H1 (cell line): ENCODE results near the gene ZBTB47. TPM values are rescaled to one million over a fixed set of nuclear protein-coding genes. Genes with fewer than 3 reads are reported as not detected.

Source experiments
- CTCF ChIA-PET: fragments of 300-600 bp; sonication (Branson Sonifier 250); formaldehyde crosslinking; loops from one replicate; lab custom pipeline; 2021; ENCODE audit not compliant: partially characterized antibody; lab: Charles Lee
- POLR2A ChIA-PET: fragments of 300-600 bp; sonication (Branson Sonifier 250); formaldehyde crosslinking; loops from one replicate; lab custom pipeline; 2021; ENCODE audit warnings: inconsistent platforms; ENCODE audit not compliant: partially characterized antibody; lab: Charles Lee
- DNase-seq, 2 experiments: peaks; one replicate each; pipeline versions ENCODE4 v3.0.0 to v3.0.0-alpha.2; 2010 to 2022; ENCODE audit warnings: low spot score in 2 of 2, low read depth in 1 of 2, mixed read lengths in 1 of 2
- FAIRE-seq: peaks from 2 replicates; lab custom pipeline; 2011; peaks lifted over from hg19 to GRCh38; lab: Jason Lieb, UNC
- H2AFZ ChIP-seq: 2 replicates; pipeline ENCODE4 v1.8.1; 2012; ENCODE audit warnings: low read length, inconsistent platforms
- H2AK5ac ChIP-seq: 2 replicates; pipeline ENCODE4 v1.6.1; 2013; ENCODE audit warnings: low read depth, low read length
- H2BK120ac ChIP-seq: replicated peaks from 2 replicates; pipeline ENCODE3; 2013; ENCODE audit warnings: low read depth, low read length, inconsistent platforms
- H2BK12ac ChIP-seq: 2 replicates; pipeline ENCODE4 v1.6.1; 2013; ENCODE audit warnings: low read depth, low read length
- H2BK15ac ChIP-seq: 2 replicates; pipeline ENCODE4 v1.6.1; 2013; ENCODE audit warnings: low read length
- H2BK20ac ChIP-seq: 2 replicates; pipeline ENCODE4 v1.6.1; 2013; ENCODE audit warnings: low read length
- H2BK5ac ChIP-seq: 2 replicates; pipeline ENCODE4 v1.6.1; 2013; ENCODE audit warnings: low read depth, low read length
- H3K14ac ChIP-seq: 2 replicates; pipeline ENCODE4 v1.6.1; 2013; ENCODE audit warnings: inconsistent platforms; ENCODE audit not compliant: insufficient read length
- H3K18ac ChIP-seq: 2 replicates; pipeline ENCODE4 v1.6.1; 2013; ENCODE audit warnings: low read length; ENCODE audit errors: extremely low read depth
- H3K23ac ChIP-seq: 2 replicates; pipeline ENCODE4 v1.6.1; 2013; ENCODE audit warnings: inconsistent platforms; ENCODE audit not compliant: insufficient read length
- H3K23me2 ChIP-seq: 2 replicates; pipeline ENCODE4 v1.6.1; 2013; ENCODE audit warnings: low read depth, low read length
- H3K27ac ChIP-seq: 2 replicates; pipeline ENCODE4 v1.6.1; 2011; ENCODE audit warnings: low read depth, low read length, inconsistent platforms
- H3K27me3 ChIP-seq, 4 experiments: replicated peaks in 1 of 4; 1 replicate in 1 of 4; 2 replicates in 3 of 4; pipeline versions ENCODE4 v1.6.1 to v1.8.1; 2011 to 2013; ENCODE audit warnings: low read length in 3 of 4, mild to moderate bottlenecking in 3 of 4, inconsistent platforms in 2 of 4, mixed read lengths in 2 of 4, moderate library complexity in 1 of 4; ENCODE audit not compliant: control insufficient read depth in 3 of 4, insufficient read depth in 3 of 4; ENCODE audit errors: extremely low read depth in 1 of 4
- H3K36me3 ChIP-seq, 4 experiments: 2 replicates each; pipeline versions ENCODE4 v1.6.1 to v1.8.1; 2011 to 2013; ENCODE audit warnings: mild to moderate bottlenecking in 4 of 4, low read length in 3 of 4, moderate library complexity in 2 of 4, control low read depth in 1 of 4, inconsistent platforms in 1 of 4; ENCODE audit not compliant: insufficient read depth in 4 of 4, control insufficient read depth in 2 of 4
- H3K4ac ChIP-seq: replicated peaks from 2 replicates; pipeline ENCODE3; 2013; ENCODE audit warnings: low read length, low read depth, mixed read lengths, inconsistent platforms; ENCODE audit not compliant: insufficient read length
- H3K4me1 ChIP-seq, 4 experiments: replicated peaks in 1 of 4; 1 replicate in 1 of 4; 2 replicates in 3 of 4; pipeline versions ENCODE4 v1.6.1 to v1.8.1; 2011 to 2013; ENCODE audit warnings: low read length in 3 of 4, inconsistent platforms in 2 of 4, mixed read lengths in 1 of 4; ENCODE audit not compliant: insufficient read depth in 4 of 4, control insufficient read depth in 3 of 4
- H3K4me2 ChIP-seq, 2 experiments: 2 replicates each; pipeline versions ENCODE4 v1.6.1 to v1.8.1; 2011 to 2013; ENCODE audit warnings: low read depth in 2 of 2, low read length in 2 of 2, control low read depth in 1 of 2, inconsistent platforms in 1 of 2, mild to moderate bottlenecking in 1 of 2; ENCODE audit not compliant: insufficient read depth in 1 of 2
- H3K4me3 ChIP-seq, 4 experiments: fragments of 200-600, 300-600 bp in 1 of 4; sonication (generic), shearing (Covaris generic), sonication (Bioruptor Twin) in 1 of 4; 2 replicates each; pipeline versions ENCODE4 v1.5.1 to v1.8.1; 2011 to 2016; ENCODE audit warnings: low read length in 4 of 4, low read depth in 3 of 4, control low read depth in 2 of 4, inconsistent platforms in 2 of 4, mild to moderate bottlenecking in 2 of 4, mixed read lengths in 1 of 4, moderate library complexity in 1 of 4; ENCODE audit not compliant: insufficient read depth in 2 of 4; ENCODE audit errors: extremely low read depth in 1 of 4
- H3K56ac ChIP-seq: replicated peaks from 2 replicates; pipeline ENCODE3; 2013; ENCODE audit warnings: low read depth, mild to moderate bottlenecking, mixed read lengths, low read length, inconsistent platforms; ENCODE audit not compliant: insufficient read length
- H3K79me1 ChIP-seq: 2 replicates; pipeline ENCODE4 v1.6.1; 2013; ENCODE audit warnings: low read depth, low read length, control low read depth
- H3K79me2 ChIP-seq, 2 experiments: 2 replicates each; pipeline versions ENCODE4 v1.6.1 to v1.8.1; 2012 to 2013; ENCODE audit warnings: low read length in 2 of 2, mild to moderate bottlenecking in 2 of 2, inconsistent platforms in 1 of 2; ENCODE audit not compliant: insufficient read depth in 2 of 2, control insufficient read depth in 1 of 2
- H3K9ac ChIP-seq, 4 experiments: replicated peaks in 1 of 4; 1 replicate in 1 of 4; 2 replicates in 3 of 4; pipeline versions ENCODE4 v1.6.1 to v1.8.1; 2011 to 2013; ENCODE audit warnings: low read depth in 3 of 4, low read length in 3 of 4, control low read depth in 2 of 4, mild to moderate bottlenecking in 2 of 4, moderate library complexity in 2 of 4, inconsistent platforms in 1 of 4; ENCODE audit errors: extremely low read depth in 1 of 4
- H3K9me3 ChIP-seq, 2 experiments: 2 replicates each; pipeline versions ENCODE4 v1.6.1 to v1.8.1; 2012 to 2013; ENCODE audit warnings: mild to moderate bottlenecking in 2 of 2, moderate library complexity in 2 of 2, control low read depth in 1 of 2, inconsistent platforms in 1 of 2, low read depth in 1 of 2, low read length in 1 of 2, mixed read lengths in 1 of 2; ENCODE audit not compliant: insufficient read depth in 2 of 2
- H4K20me1 ChIP-seq, 2 experiments: replicated peaks in 1 of 2; 2 replicates each; pipeline versions ENCODE3 to v1.8.1; 2011 to 2013; ENCODE audit warnings: inconsistent platforms in 2 of 2, low read length in 2 of 2, mild to moderate bottlenecking in 1 of 2; ENCODE audit not compliant: insufficient read depth in 2 of 2, control insufficient read depth in 1 of 2
- H4K5ac ChIP-seq: 2 replicates; pipeline ENCODE4 v1.6.1; 2013; ENCODE audit warnings: low read length, low read depth, mixed read lengths, inconsistent platforms; ENCODE audit not compliant: insufficient read length
- H4K8ac ChIP-seq: 2 replicates; pipeline ENCODE4 v1.8.0; 2013; ENCODE audit warnings: mild to moderate bottlenecking, moderate library complexity, low read length, inconsistent platforms; ENCODE audit not compliant: insufficient read depth; ENCODE audit errors: extremely low read depth
- H4K91ac ChIP-seq: replicated peaks from 2 replicates; pipeline ENCODE3; 2013; ENCODE audit warnings: low read length, mixed read lengths, inconsistent platforms; ENCODE audit not compliant: insufficient read length
- ASH2L ChIP-seq: fragments of 200-600, 300-600 bp; sonication (generic); IDR thresholded peaks from one replicate; pipeline ENCODE4 v1.7.1; 2017; ENCODE audit warnings: low read length
- CTBP2 ChIP-seq: IDR thresholded peaks from 2 replicates; pipeline ENCODE4 v1.7.0; 2011; ENCODE audit warnings: borderline replicate concordance, mild to moderate bottlenecking, moderate library complexity, mixed read lengths, low read length; ENCODE audit not compliant: insufficient read depth, insufficient read length
- FOSL1 ChIP-seq: IDR thresholded peaks from 2 replicates; pipeline ENCODE4 v1.6.1; 2011; ENCODE audit warnings: mild to moderate bottlenecking, low read depth, low read length, moderate library complexity; ENCODE audit not compliant: insufficient read depth
- HDAC2 ChIP-seq, 2 experiments: fragments of 300-600 bp in 1 of 2; sonication (generic) in 1 of 2; IDR thresholded peaks; 2 replicates each; pipeline ENCODE4 v1.6.1; 2011 to 2012; ENCODE audit warnings: low read depth in 2 of 2, low read length in 2 of 2, mild to moderate bottlenecking in 2 of 2, moderate library complexity in 2 of 2, borderline replicate concordance in 1 of 2, inconsistent platforms in 1 of 2
- HDAC6 ChIP-seq: IDR thresholded peaks from one replicate; pipeline ENCODE4 v1.7.1; 2012; ENCODE audit warnings: low read depth, mild to moderate bottlenecking, inconsistent platforms, low read length, moderate library complexity
- MAFK ChIP-seq: IDR thresholded peaks from 2 replicates; pipeline ENCODE4 v1.6.1; 2012; ENCODE audit warnings: low read depth, mild to moderate bottlenecking, improper control_type of control experiment, low read length
- POU5F1 ChIP-seq: IDR thresholded peaks from 2 replicates; pipeline ENCODE4 v1.6.1; 2011; ENCODE audit warnings: low read depth, mild to moderate bottlenecking, low read length, moderate library complexity
- RBBP5 ChIP-seq: IDR thresholded peaks from 2 replicates; pipeline ENCODE4 v1.7.1; 2012; ENCODE audit warnings: low read depth, mild to moderate bottlenecking, inconsistent platforms, low read length, moderate library complexity, borderline replicate concordance
- SIX5 ChIP-seq: IDR thresholded peaks from 2 replicates; pipeline ENCODE4 v1.6.1; 2011; ENCODE audit warnings: mild to moderate bottlenecking, low read depth, low read length
- TAF7 ChIP-seq: optimal IDR thresholded peaks from 2 replicates; pipeline ENCODE3; 2011; ENCODE audit warnings: low read depth, mild to moderate bottlenecking, inconsistent platforms, low read length, moderate library complexity, borderline replicate concordance
- USF2 ChIP-seq: IDR thresholded peaks from 2 replicates; pipeline ENCODE4 v1.6.1; 2011; ENCODE audit warnings: low read length, improper control_type of control experiment
- WGBS, 2 experiments: shearing (Covaris generic) in 1 of 2; methylation state at CpG; one replicate each; pipeline versions ENCODE4 v1.1.6 to v1.1.7; 2013 to 2015; ENCODE audit warnings: low lambda C conversion rate in 2 of 2, mixed read lengths in 2 of 2, inconsistent platforms in 1 of 2, low coverage in 1 of 2, missing lambda C conversion rate in 1 of 2; ENCODE audit not compliant: insufficient replicate concordance in 2 of 2, insufficient coverage in 1 of 2, insufficient read length in 1 of 2; ENCODE audit errors: extremely low coverage in 1 of 2, missing lambda C conversion rate in 1 of 2; 5-methylcytosine and 5-hydroxymethylcytosine counted together
- polyA plus RNA-seq, 7 experiments: library from polyadenylated mRNA; depleted of rRNA in 3 of 7; stranded (reverse) in 5 of 7; unstranded in 2 of 7; fragments of >200 nt in 5 of 7; fragments of 200-250 nt in 2 of 7; gene quantifications; 1 replicate in 5 of 7; 2 replicates in 1 of 7; 4 replicates in 1 of 7; pipeline versions ENCODE4 v1.2.1 to v1.2.3, GENCODE V29; 2011 to 2013; ENCODE audit warnings: missing spikeins in 2 of 7, mixed read lengths in 2 of 7
- total RNA-seq: library from RNA; stranded (reverse); fragmentation: NEBNext Ultra II Directional; extraction: Animal tissue kit (Norgen Biotek cat#: 25700); gene quantifications from 2 replicates; pipeline ENCODE4 v1.2.1, GENCODE V29; 2021

Gene ZBTB47
- total and polyA plus RNA-seq, 2 of the 8 experiments (the other 6 are each of a cell fraction or from before 2014, with no cell fraction given): 2.8 to 4.1 TPM

- H3K27ac ChIP-seq: no peak overlapping the region
- H4K5ac ChIP-seq: no peak overlapping the region
- ChIA-PET POLR2A (no interaction called here), CTCF (interaction anchor here (0.7 to 11.4 kb wide), 2 partner anchors 26 to 39 kb away, joined by 3 to 53 read pairs; no protein-coding TSS in a partner anchor)
- H3K4ac ChIP-seq: no peak overlapping the region
- no peak overlapping the region for H2BK120ac ChIP-seq
- no peaks in the 10 kb centered on the region for H3K79me1 ChIP-seq
- H3K23ac ChIP-seq: no peak overlapping the region
- H2BK12ac ChIP-seq: no peak overlapping the region
- peaks cover 0 to 2% of the 10 kb centered on the region in 2 experiments for H4K20me1 ChIP-seq
- DNase-seq (no peak), FAIRE-seq (no peak)
- H2BK5ac ChIP-seq: no peak overlapping the region
- H3K9ac ChIP-seq: no peak overlapping the region
- H3K4me3 ChIP-seq: no peak overlapping the region
- no peak overlapping the region for H3K14ac ChIP-seq
- 90% methylated on average over 8 of the region's 10 CpGs; no CpG with 5 or more reads in 1 of the 2 experiments for WGBS, 2 experiments
- H2BK15ac ChIP-seq: no peak overlapping the region
- no peak overlapping the region for H2BK20ac ChIP-seq
- no peaks in the 10 kb centered on the region for H3K9me3 ChIP-seq
- no peak overlapping the region for H2AK5ac ChIP-seq
- H3K23me2 ChIP-seq: no peaks in the 10 kb centered on the region
- H3K27me3 ChIP-seq: no peaks in the 10 kb centered on the region; a peak in 1 of 7 replicates
- H3K79me2 ChIP-seq: no peaks in the 10 kb centered on the region
- H3K4me1 ChIP-seq: peaks cover 0 to 12% (median 0%) of the 10 kb centered on the region in 4 experiments; a peak in 2 of 7 replicates
- no peaks in the 10 kb centered on the region for H3K36me3 ChIP-seq
- no peak overlapping the region; the same call in 1 of the 2 replicates for H4K8ac ChIP-seq
- no peak overlapping the region for H2AFZ ChIP-seq
- H3K56ac ChIP-seq: no peak overlapping the region
- H3K4me2 ChIP-seq: no peak overlapping the region
- no peak overlapping the region for H4K91ac ChIP-seq
- H3K18ac ChIP-seq: no peak overlapping the region
- TF ChIP-seq CTBP2: no peak
- TF ChIP-seq MAFK: no peak
- TF ChIP-seq SIX5: no peak
- TF ChIP-seq HDAC6: no peak
- TF ChIP-seq USF2: no peak
- TF ChIP-seq POU5F1: no peak
- TF ChIP-seq TAF7: no peak
- TF ChIP-seq HDAC2 (IDR thresholded peaks at IDR 0.05; ENCODE audit: borderline replicate concordance in 1 of 2, low read depth in 2 of 2, low read length in 2 of 2): no peak
- TF ChIP-seq RBBP5: no peak
- TF ChIP-seq FOSL1: no peak
- TF ChIP-seq ASH2L: no peak
Observed at GRCh38 chr3:42705962-42706585, 52.6 kb downstream of the ZBTB47 start.
